Lower leg skin (tissue), 3 donors: Measurements from ENCODE around the gene STIM1.

Experiments
- CTCF ChIP-seq, 3 donors: fragments of 450-650 bp; IDR thresholded peaks; one replicate each; pipeline ENCODE4 v1.5.1; 2016; ENCODE audit warnings: antibody characterized with exemption in 3 of 3, mild to moderate bottlenecking in 3 of 3, moderate library complexity in 2 of 3
- POLR2A ChIP-seq, 2 donors: fragments of 450-650 bp; IDR thresholded peaks; one replicate each; pipeline ENCODE4 v1.6.1; 2016 to 2017; ENCODE audit warnings: antibody characterized with exemption in 2 of 2, mild to moderate bottlenecking in 1 of 2, moderate library complexity in 1 of 2

- peak in 2 of 3 donors; percentile 94 to 95 for TF ChIP-seq CTCF (IDR thresholded peaks at IDR 0.05)
- no peak for TF ChIP-seq POLR2A (IDR thresholded peaks at IDR 0.05)
These were observed at the start of gene STIM1 for GRCh38 chr11:3854977-3855807.
